HUDEP-2 (cell line): ENCODE measurements around the gene SPON1.
"Not testable (repeated sequence)": the region's sequence is repeated elsewhere in the genome, so short reads cannot be mapped to it uniquely, and the experiment has no call there.

Experiments used
- DNase-seq, 76 experiments: peaks; one replicate each; lab custom pipeline; 2025; ENCODE audit not compliant: unreplicated experiment in 76 of 76; lab: John Stamatoyannopoulos, UW

Gene SPON1

GRCh38 chr11:13962562-13963168 is at the start of gene SPON1:
Gene SPON1 (plus strand): TSS chr11:13962723. CDS start chr11:13962905, 182 bp downstream.
- no peak for DNase-seq

- DNase-seq = no peak
These were observed 45.3 kb upstream of the SPON1 start for GRCh38 chr11:13917264-13917663.

- DNase-seq = no peak
These were observed 44.6 kb upstream of the SPON1 start for GRCh38 chr11:13917904-13918303.

- no peak for DNase-seq
These were observed 41.8 kb upstream of the SPON1 start for GRCh38 chr11:13920756-13921155.

GRCh38 chr11:13921545-13921944 is 41.0 kb upstream of the SPON1 start:
- no peak for DNase-seq

- peak in 1 of 76 experiments; percentile 1 for DNase-seq
These were observed 39.3 kb upstream of the SPON1 start for GRCh38 chr11:13923182-13923581.

- no peak for DNase-seq
These were observed 38.5 kb upstream of the SPON1 start for GRCh38 chr11:13923716-13924650.

GRCh38 chr11:13924801-13925327 is 37.7 kb upstream of the SPON1 start:
- DNase-seq = no peak

- not testable (repeated sequence) for DNase-seq
These were observed 36.2 kb upstream of the SPON1 start for GRCh38 chr11:13926366-13926765.

GRCh38 chr11:13926981-13927380 is 35.5 kb upstream of the SPON1 start:
- no peak for DNase-seq

- no peak for DNase-seq
These were observed 35.0 kb upstream of the SPON1 start for GRCh38 chr11:13927481-13927880.

- peak in 13 of 76 experiments; percentile 1 to 47 (median 27) for DNase-seq
These were observed 33.8 kb upstream of the SPON1 start for GRCh38 chr11:13928566-13929251.

GRCh38 chr11:13929395-13929891 is 33.1 kb upstream of the SPON1 start:
- DNase-seq = no peak

GRCh38 chr11:13931356-13931755 is 31.2 kb upstream of the SPON1 start:
- no peak for DNase-seq

- DNase-seq = not testable (repeated sequence)
These were observed 25.4 kb upstream of the SPON1 start for GRCh38 chr11:13937154-13937553.

GRCh38 chr11:13938829-13939228 is 23.7 kb upstream of the SPON1 start:
- DNase-seq = not testable (repeated sequence)

- DNase-seq = no peak
These were observed 22.3 kb upstream of the SPON1 start for GRCh38 chr11:13939961-13940906.

- no peak for DNase-seq
These were observed 21.6 kb upstream of the SPON1 start for GRCh38 chr11:13940907-13941256.

GRCh38 chr11:13941775-13942174 is 20.7 kb upstream of the SPON1 start:
- no peak for DNase-seq

- DNase-seq = no peak
These were observed 20.1 kb upstream of the SPON1 start for GRCh38 chr11:13942378-13942777.
